Small intestine (tissue), 7 donors: ENCODE data around the gene MAPT. TPM values are rescaled to one million over a fixed set of nuclear protein-coding genes. Genes with fewer than 3 reads are reported as not detected.

Experiments used
- DNase-seq, 2 donors: peaks; one replicate each; pipeline versions ENCODE4 v3.0.0 to v3.0.0-alpha.2; 2013
- FAIRE-seq: peaks from 2 replicates; lab custom pipeline; 2012; peaks lifted over from hg19 to GRCh38; lab: Jason Lieb, UNC
- H3K27ac ChIP-seq, 3 donors: one replicate each; pipeline ENCODE4 v1.5.1; 2013; ENCODE audit warnings: low read length in 2 of 3, mild to moderate bottlenecking in 2 of 3, control low read depth in 1 of 3, inconsistent platforms in 1 of 3, low read depth in 1 of 3, moderate library complexity in 1 of 3
- H3K27me3 ChIP-seq, 3 donors: one replicate each; pipeline ENCODE4 v1.6.1; 2013; ENCODE audit warnings: low read length in 3 of 3, inconsistent platforms in 1 of 3; ENCODE audit not compliant: control insufficient read depth in 3 of 3, insufficient read depth in 3 of 3
- H3K36me3 ChIP-seq, 3 donors: one replicate each; pipeline ENCODE4 v1.6.1; 2013; ENCODE audit warnings: low read length in 3 of 3, inconsistent platforms in 1 of 3, low read depth in 1 of 3, mild to moderate bottlenecking in 1 of 3, moderate library complexity in 1 of 3; ENCODE audit not compliant: control insufficient read depth in 3 of 3, insufficient read depth in 2 of 3
- H3K4me1 ChIP-seq, 3 donors: one replicate each; pipeline ENCODE4 v1.6.1; 2013; ENCODE audit warnings: low read length in 2 of 3, inconsistent platforms in 1 of 3, low read depth in 1 of 3, mild to moderate bottlenecking in 1 of 3, moderate library complexity in 1 of 3; ENCODE audit not compliant: control insufficient read depth in 3 of 3, insufficient read depth in 2 of 3
- H3K4me3 ChIP-seq, 3 donors: one replicate each; pipeline ENCODE4 v1.5.1; 2013; ENCODE audit warnings: low read length in 3 of 3, control low read depth in 1 of 3, inconsistent platforms in 1 of 3, low read depth in 1 of 3, mild to moderate bottlenecking in 1 of 3, moderate library complexity in 1 of 3
- H3K9me3 ChIP-seq, 2 donors: one replicate each; pipeline ENCODE4 v1.6.1; 2013; ENCODE audit warnings: low read depth in 1 of 2, low read length in 1 of 2; ENCODE audit not compliant: control insufficient read depth in 2 of 2, insufficient read depth in 1 of 2
- WGBS, 3 donors: extraction: QIAGEN DNeasy Blood & Tissue Kit; methylation state at CpG; one replicate each; pipeline ENCODE4 v1.1.7; 2013; 5-methylcytosine and 5-hydroxymethylcytosine counted together
- polyA plus RNA-seq, 4 donors: library from polyadenylated mRNA; stranded (reverse) in 3 of 4; unstranded in 1 of 4; fragments of 200-250 nt in 3 of 4; fragments of 120-200 nt in 1 of 4; gene quantifications; one replicate each; pipeline versions ENCODE4 v1.2.1 to v1.2.3, GENCODE V29; 2013
- donor health status: healthy with polysubstance abuse.
- donor health status: control.
- donor health status: control.
- donor health status: Bipolar disorder and iron deficiency.
- donor health status: healthy.

Gene MAPT
- polyA plus RNA-seq, 4 donors, result 0.54 to 6.0 (median 0.87) TPM; not detected in 1

DNA sequence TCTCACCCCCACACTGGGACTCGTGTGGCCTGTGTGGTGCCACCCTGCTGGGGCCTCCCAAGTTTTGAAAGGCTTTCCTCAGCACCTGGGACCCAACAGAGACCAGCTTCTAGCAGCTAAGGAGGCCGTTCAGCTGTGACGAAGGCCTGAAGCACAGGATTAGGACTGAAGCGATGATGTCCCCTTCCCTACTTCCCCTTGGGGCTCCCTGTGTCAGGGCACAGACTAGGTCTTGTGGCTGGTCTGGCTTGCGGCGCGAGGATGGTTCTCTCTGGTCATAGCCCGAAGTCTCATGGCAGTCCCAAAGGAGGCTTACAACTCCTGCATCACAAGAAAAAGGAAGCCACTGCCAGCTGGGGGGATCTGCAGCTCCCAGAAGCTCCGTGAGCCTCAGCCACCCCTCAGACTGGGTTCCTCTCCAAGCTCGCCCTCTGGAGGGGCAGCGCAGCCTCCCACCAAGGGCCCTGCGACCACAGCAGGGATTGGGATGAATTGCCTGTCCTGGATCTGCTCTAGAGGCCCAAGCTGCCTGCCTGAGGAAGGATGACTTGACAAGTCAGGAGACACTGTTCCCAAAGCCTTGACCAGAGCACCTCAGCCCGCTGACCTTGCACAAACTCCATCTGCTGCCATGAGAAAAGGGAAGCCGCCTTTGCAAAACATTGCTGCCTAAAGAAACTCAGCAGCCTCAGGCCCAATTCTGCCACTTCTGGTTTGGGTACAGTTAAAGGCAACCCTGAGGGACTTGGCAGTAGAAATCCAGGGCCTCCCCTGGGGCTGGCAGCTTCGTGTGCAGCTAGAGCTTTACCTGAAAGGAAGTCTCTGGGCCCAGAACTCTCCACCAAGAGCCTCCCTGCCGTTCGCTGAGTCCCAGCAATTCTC is 132.1 kb downstream of the MAPT start:
- DNase-seq (no peak), FAIRE-seq (no peak)
- Histone ChIP-seq H3K27ac (peak overlapping the region in 1 of 3 donors; percentile 24), H3K9me3 (no peaks in the 10 kb centered on the region), H3K4me3 (no peak overlapping the region), H3K36me3 (peaks cover 6 to 80% (median 6%) of the 10 kb centered on the region in 3 donors), H3K27me3 (no peaks in the 10 kb centered on the region), H3K4me1 (no peaks in the 10 kb centered on the region)
- WGBS, 3 donors, result 81 to 86% (median 83%) methylated on average over 17 of the region's 17 CpGs

GRCh38 chr17:46027048-46027975 is 133.0 kb downstream of the MAPT start:
- Histone ChIP-seq H3K27me3 (no peaks in the 10 kb centered on the region), H3K4me1 (no peaks in the 10 kb centered on the region), H3K27ac (peak overlapping the region in 1 of 3 donors; percentile 24), H3K9me3 (no peaks in the 10 kb centered on the region), H3K4me3 (no peak overlapping the region), H3K36me3 (peaks cover 13 to 80% (median 14%) of the 10 kb centered on the region in 3 donors)
- DNase-seq (no peak), FAIRE-seq (no peak)
- 78 to 83% (median 80%) methylated on average over 12 of the region's 12 CpGs for WGBS, 3 donors

DNA sequence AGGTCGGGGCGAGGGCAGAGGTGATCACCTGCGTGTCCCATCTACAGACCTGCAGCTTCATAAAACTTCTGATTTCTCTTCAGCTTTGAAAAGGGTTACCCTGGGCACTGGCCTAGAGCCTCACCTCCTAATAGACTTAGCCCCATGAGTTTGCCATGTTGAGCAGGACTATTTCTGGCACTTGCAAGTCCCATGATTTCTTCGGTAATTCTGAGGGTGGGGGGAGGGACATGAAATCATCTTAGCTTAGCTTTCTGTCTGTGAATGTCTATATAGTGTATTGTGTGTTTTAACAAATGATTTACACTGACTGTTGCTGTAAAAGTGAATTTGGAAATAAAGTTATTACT is 133.6 kb downstream of the MAPT start:
- DNase-seq, result no peak
- H3K27me3 ChIP-seq, result no peaks in the 10 kb centered on the region
- H3K4me3 ChIP-seq, result no peak overlapping the region
- 80 to 83% (median 82%) methylated on average over 4 of the region's 4 CpGs for WGBS, 3 donors
- H3K27ac ChIP-seq, result no peak overlapping the region
- H3K9me3 ChIP-seq, result no peaks in the 10 kb centered on the region
- H3K36me3 ChIP-seq, result peaks cover 13 to 79% (median 19%) of the 10 kb centered on the region in 3 donors
- H3K4me1 ChIP-seq, result no peaks in the 10 kb centered on the region
- no peak for FAIRE-seq

DNA sequence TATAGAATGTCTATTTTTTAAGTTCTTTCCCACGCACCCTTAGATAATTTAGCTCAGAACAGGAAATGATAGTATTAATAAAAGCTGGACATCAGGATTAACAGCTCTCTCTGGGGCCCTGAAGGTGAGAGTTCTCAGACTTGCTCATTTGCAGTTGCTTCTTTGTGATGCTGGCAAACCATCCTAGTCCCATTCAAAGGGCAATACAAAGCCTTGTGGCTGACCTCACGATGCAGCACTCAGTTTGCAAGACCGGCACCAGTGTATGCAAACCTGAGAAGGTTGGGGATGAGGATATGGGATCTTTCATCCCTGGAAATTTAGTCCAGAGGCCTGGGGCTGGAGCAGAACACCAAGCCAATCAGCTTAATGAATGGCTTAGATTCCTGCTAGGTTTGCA is 134.0 kb downstream of the MAPT start:
- Histone ChIP-seq H3K4me3 (no peak overlapping the region), H3K4me1 (no peaks in the 10 kb centered on the region), H3K27me3 (no peaks in the 10 kb centered on the region), H3K36me3 (peaks cover 17 to 80% (median 24%) of the 10 kb centered on the region in 3 donors), H3K9me3 (no peaks in the 10 kb centered on the region), H3K27ac (no peak overlapping the region)
- FAIRE-seq, result no peak
- 82 to 86% (median 83%) methylated on average over 3 of the region's 3 CpGs for WGBS, 3 donors
- no peak for DNase-seq

DNA sequence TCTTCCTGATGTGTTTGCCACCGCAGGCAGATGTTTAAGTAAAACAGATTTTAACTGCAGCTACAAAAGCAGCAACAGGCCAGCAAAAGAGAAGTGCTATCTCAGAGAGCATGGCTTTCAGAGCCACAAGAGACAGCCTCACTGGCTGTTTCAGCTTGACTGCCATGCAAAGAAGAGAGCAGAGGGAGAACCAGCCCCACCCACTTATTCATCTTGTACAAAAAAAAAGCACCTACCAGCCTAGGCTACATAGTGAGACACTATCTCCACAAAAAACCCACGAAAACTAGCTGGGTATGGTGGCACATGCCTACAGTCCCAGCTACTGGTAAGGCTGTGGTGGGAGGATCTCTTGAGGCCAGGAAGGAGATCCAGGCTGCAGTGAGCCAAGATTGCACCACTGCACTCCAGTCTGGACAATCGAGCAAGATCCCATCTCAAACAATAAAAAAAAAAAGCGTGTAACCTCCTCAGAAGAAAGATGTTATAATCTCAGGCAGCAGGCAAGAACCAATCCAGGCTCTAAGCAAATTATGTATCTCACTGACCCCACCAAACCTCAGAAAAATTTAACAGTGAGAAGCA is 134.7 kb downstream of the MAPT start:
- no peaks in the 10 kb centered on the region for H3K27me3 ChIP-seq
- H3K4me3 ChIP-seq, result no peak overlapping the region
- 75 to 77% (median 76%) methylated on average over 4 of the region's 4 CpGs for WGBS, 3 donors
- DNase-seq, result no peak
- FAIRE-seq, result no peak
- no peak overlapping the region for H3K27ac ChIP-seq
- H3K4me1 ChIP-seq, result no peaks in the 10 kb centered on the region
- peaks cover 24 to 76% (median 25%) of the 10 kb centered on the region in 3 donors for H3K36me3 ChIP-seq
- H3K9me3 ChIP-seq, result no peaks in the 10 kb centered on the region

- H3K4me1 ChIP-seq, result no peaks in the 10 kb centered on the region
- H3K36me3 ChIP-seq, result peaks cover 25 to 76% (median 26%) of the 10 kb centered on the region in 3 donors
- no peak overlapping the region for H3K27ac ChIP-seq
- DNase-seq, result no peak
- H3K27me3 ChIP-seq, result no peaks in the 10 kb centered on the region
- H3K4me3 ChIP-seq, result no peak overlapping the region
- 93 to 98% (median 97%) methylated on average over 6 of the region's 6 CpGs for WGBS, 3 donors
- no peak for FAIRE-seq
- H3K9me3 ChIP-seq, result no peaks in the 10 kb centered on the region
Observed at GRCh38 chr17:46029627-46030026, 135.3 kb downstream of the MAPT start.

- Histone ChIP-seq H3K27ac (no peak overlapping the region), H3K27me3 (no peaks in the 10 kb centered on the region), H3K9me3 (no peaks in the 10 kb centered on the region), H3K4me3 (no peak overlapping the region), H3K36me3 (peaks cover 25 to 66% (median 27%) of the 10 kb centered on the region in 3 donors), H3K4me1 (peaks cover 0 to 2% (median 0%) of the 10 kb centered on the region in 3 donors)
- DNase-seq (no peak), FAIRE-seq (no peak)
- 86 to 87% (median 87%) methylated on average over 3 of the region's 3 CpGs for WGBS, 3 donors
Observed at GRCh38 chr17:46030752-46031151, 136.4 kb downstream of the MAPT start.

DNA sequence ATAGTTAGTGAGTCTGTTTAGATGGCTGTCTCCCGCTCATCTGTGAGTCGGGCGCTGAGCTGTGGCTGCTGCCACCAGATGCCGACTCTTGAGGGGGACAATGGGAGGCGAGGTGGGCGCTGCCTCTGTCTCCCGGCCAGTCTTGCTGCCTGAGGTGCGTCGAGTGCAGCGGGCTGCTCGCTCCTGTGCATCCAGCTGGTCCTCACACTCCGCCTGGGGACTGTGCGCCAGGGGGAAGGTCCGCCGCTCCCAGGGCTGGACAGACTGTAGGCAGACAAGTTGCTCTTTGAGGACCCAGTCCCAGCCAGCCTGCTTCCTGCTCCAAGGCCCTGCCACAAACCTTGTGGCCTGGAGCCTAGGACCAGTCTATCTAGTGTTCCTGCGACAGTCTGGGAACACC is 137.1 kb downstream of the MAPT start:
- WGBS, 3 donors, result 94 to 95% (median 94%) methylated on average over 16 of the region's 16 CpGs
- peaks cover 0 to 3% (median 0%) of the 10 kb centered on the region in 3 donors for H3K4me1 ChIP-seq
- H3K4me3 ChIP-seq, result no peak overlapping the region
- DNase-seq (no peak), FAIRE-seq (no peak)
- peaks cover 29 to 63% (median 31%) of the 10 kb centered on the region in 3 donors for H3K36me3 ChIP-seq
- H3K27me3 ChIP-seq, result no peaks in the 10 kb centered on the region
- H3K9me3 ChIP-seq, result no peaks in the 10 kb centered on the region
- H3K27ac ChIP-seq, result no peak overlapping the region
